Liver (tissue), 9 donors: ENCODE data around the gene ITPRID1. TPM values are rescaled to one million over a fixed set of nuclear protein-coding genes. Genes with fewer than 3 reads are reported as not detected.

Experiments
- DNase-seq: peaks from one replicate; pipeline ENCODE4 v3.0.0-alpha.2; 2017; ENCODE audit warnings: low spot score
- H3K27ac ChIP-seq, 2 donors: one replicate each; pipeline ENCODE4 v1.7.0; 2013; ENCODE audit warnings: inconsistent platforms in 2 of 2, low read length in 2 of 2, control low read depth in 1 of 2, low read depth in 1 of 2, mild to moderate bottlenecking in 1 of 2
- H3K27me3 ChIP-seq, 4 donors: one replicate each; pipeline versions ENCODE4 v1.6.1 to v1.7.0; 2013; ENCODE audit warnings: low read length in 3 of 4, inconsistent platforms in 1 of 4, mild to moderate bottlenecking in 1 of 4, moderate library complexity in 1 of 4; ENCODE audit not compliant: control insufficient read depth in 4 of 4, insufficient read depth in 4 of 4
- H3K36me3 ChIP-seq, 4 donors: one replicate each; pipeline versions ENCODE4 v1.6.1 to v1.7.0; 2013; ENCODE audit warnings: low read length in 3 of 4, mild to moderate bottlenecking in 3 of 4, low read depth in 1 of 4, moderate library complexity in 1 of 4; ENCODE audit not compliant: control insufficient read depth in 4 of 4, insufficient read depth in 3 of 4
- H3K4me1 ChIP-seq, 4 donors: one replicate each; pipeline versions ENCODE4 v1.6.1 to v1.7.0; 2013; ENCODE audit warnings: low read length in 3 of 4, mild to moderate bottlenecking in 3 of 4, moderate library complexity in 1 of 4; ENCODE audit not compliant: control insufficient read depth in 4 of 4, insufficient read depth in 4 of 4
- H3K4me3 ChIP-seq, 3 donors: one replicate each; pipeline versions ENCODE4 v1.6.1 to v1.7.0; 2013; ENCODE audit warnings: low read length in 3 of 3, control low read depth in 1 of 3, low read depth in 1 of 3, mild to moderate bottlenecking in 1 of 3
- H3K9ac ChIP-seq, 2 donors: one replicate each; pipeline ENCODE4 v1.7.0; 2013; ENCODE audit warnings: low read length in 2 of 2, mild to moderate bottlenecking in 2 of 2, moderate library complexity in 2 of 2, control low read depth in 1 of 2, low read depth in 1 of 2
- H3K9me3 ChIP-seq, 4 donors: one replicate each; pipeline versions ENCODE4 v1.6.1 to v1.7.0; 2013; ENCODE audit warnings: low read length in 3 of 4; ENCODE audit not compliant: control insufficient read depth in 4 of 4
- CTCF ChIP-seq: fragments of 150-350 bp; IDR thresholded peaks from 2 replicates; pipeline ENCODE4 v1.5.1; 2017; ENCODE audit warnings: improper control_type of control experiment, low read depth, low read length; ENCODE audit not compliant: missing input control
- EGR1 ChIP-seq, 2 donors: IDR thresholded peaks; 2 replicates each; pipeline ENCODE4 v1.6.1; 2016 to 2018; ENCODE audit warnings: antibody characterized with exemption in 2 of 2, low read depth in 2 of 2
- HNF4A ChIP-seq, 2 donors: conservative IDR thresholded peaks; 2 replicates each; pipeline ENCODE4 v1.6.1; 2016; ENCODE audit warnings: antibody characterized with exemption in 2 of 2, mild to moderate bottlenecking in 2 of 2
- HNF4G ChIP-seq: IDR thresholded peaks from 2 replicates; pipeline ENCODE4 v1.6.1; 2016; ENCODE audit warnings: antibody characterized with exemption
- MAX ChIP-seq: IDR thresholded peaks from 2 replicates; pipeline ENCODE4 v1.6.1; 2016; ENCODE audit warnings: antibody characterized with exemption
- RAD21 ChIP-seq, 2 donors: IDR thresholded peaks; 2 replicates each; pipeline ENCODE4 v1.6.1; 2016; ENCODE audit warnings: antibody characterized with exemption in 2 of 2, mild to moderate bottlenecking in 2 of 2
- REST ChIP-seq: IDR thresholded peaks from 2 replicates; pipeline ENCODE4 v1.6.1; 2016; ENCODE audit warnings: antibody characterized with exemption, mild to moderate bottlenecking
- RXRA ChIP-seq, 2 donors: IDR thresholded peaks; 2 replicates each; pipeline ENCODE4 v1.6.1; 2017 to 2018; ENCODE audit warnings: antibody characterized with exemption in 2 of 2, mild to moderate bottlenecking in 1 of 2
- YY1 ChIP-seq: IDR thresholded peaks from 2 replicates; pipeline ENCODE4 v1.6.1; 2016; ENCODE audit warnings: antibody characterized with exemption, mild to moderate bottlenecking
- ZBTB33 ChIP-seq: IDR thresholded peaks from 2 replicates; pipeline ENCODE4 v1.6.1; 2016; ENCODE audit warnings: antibody characterized with exemption
- WGBS: extraction: QIAGEN DNeasy Blood & Tissue Kit; methylation state at CpG from one replicate; pipeline ENCODE4 v1.1.7; 2013; 5-methylcytosine and 5-hydroxymethylcytosine counted together
- polyA plus RNA-seq, 2 donors: library from polyadenylated mRNA; stranded (reverse) in 1 of 2; unstranded in 1 of 2; fragments of 200-250 nt in 1 of 2; fragments of >200 nt in 1 of 2; fragmentation: Nextera tagmentation in 1 of 2; extraction: Ambion mirVana in 1 of 2; gene quantifications; one replicate each; pipeline versions ENCODE4 v1.2.1 to v1.2.3, GENCODE V29; 2013 to 2015
- total RNA-seq, 2 donors: library from RNA; depleted of rRNA; stranded (reverse); fragments of >200 nt; gene quantifications; one replicate each; pipeline ENCODE4 v1.2.3, GENCODE V29; 2014
- donor health status: healthy.
- donor health status: healthy.
- donor health status: healthy.
- donor health status: healthy.
- donor health status: healthy.

Gene ITPRID1
- total and polyA plus RNA-seq, 4 donors: not detected

- no peaks in the 10 kb centered on the region for H3K9me3 ChIP-seq
- no peaks in the 10 kb centered on the region for H3K36me3 ChIP-seq
- WGBS: 82% methylated on average over 1 of the region's 1 CpG
- H3K9ac ChIP-seq: no peak overlapping the region
- TF ChIP-seq RAD21 (IDR thresholded peaks at IDR 0.05): no peak
- no peak for TF ChIP-seq REST
- no peak for TF ChIP-seq HNF4A (conservative IDR thresholded peaks at IDR 0.05)
- no peak for DNase-seq
- H3K27me3 ChIP-seq: peaks cover 0 to 3% (median 1%) of the 10 kb centered on the region in 4 donors
- no peak overlapping the region for H3K27ac ChIP-seq
- H3K4me1 ChIP-seq: no peaks in the 10 kb centered on the region
- no peak overlapping the region for H3K4me3 ChIP-seq
These were observed 48.1 kb downstream of the ITPRID1 start for GRCh38 chr7:31562002-31562401.

GRCh38 chr7:31563522-31563921 lies 49.6 kb downstream of the ITPRID1 start:
- no peak for TF ChIP-seq ZBTB33
- TF ChIP-seq YY1: no peak
- no peak overlapping the region for H3K9ac ChIP-seq
- H3K9me3 ChIP-seq: no peaks in the 10 kb centered on the region
- no peak overlapping the region for H3K27ac ChIP-seq
- H3K4me3 ChIP-seq: no peak overlapping the region
- no peaks in the 10 kb centered on the region for H3K4me1 ChIP-seq
- H3K36me3 ChIP-seq: no peaks in the 10 kb centered on the region
- WGBS: 22% methylated on average over 5 of the region's 5 CpGs
- peaks cover 0 to 3% (median 1%) of the 10 kb centered on the region in 4 donors for H3K27me3 ChIP-seq
- DNase-seq: no peak

GRCh38 chr7:31563951-31564350 lies 50.1 kb downstream of the ITPRID1 start:
- Histone ChIP-seq H3K36me3 (no peaks in the 10 kb centered on the region), H3K4me3 (no peak overlapping the region), H3K27ac (no peak overlapping the region), H3K4me1 (no peaks in the 10 kb centered on the region), H3K9ac (no peak overlapping the region), H3K9me3 (no peaks in the 10 kb centered on the region), H3K27me3 (peaks cover 0 to 3% (median 1%) of the 10 kb centered on the region in 4 donors)
- WGBS: 70% methylated on average over 3 of the region's 3 CpGs
- no peak for DNase-seq
- TF ChIP-seq MAX (no peak), CTCF (no peak), RXRA (IDR thresholded peaks at IDR 0.05) (no peak), YY1 (no peak), REST (no peak), EGR1 (IDR thresholded peaks at IDR 0.05; ENCODE audit: low read depth in 2 of 2) (no peak), ZBTB33 (no peak), HNF4G (no peak), HNF4A (conservative IDR thresholded peaks at IDR 0.05) (no peak)
